Dermis blood vessel endothelial cell (primary cell): ENCODE results near the gene IFNGR2. TPM values are rescaled to one million over a fixed set of nuclear protein-coding genes. Genes with fewer than 3 reads are reported as not detected.
"Not testable (repeated sequence)": the region's sequence is repeated elsewhere in the genome, so short reads cannot be mapped to it uniquely, and the experiment has no call there.

Experiments
- DNase-seq: peaks from one replicate; pipeline ENCODE4 v3.0.0; 2010
- total RNA-seq: library from RNA; depleted of rRNA; stranded (reverse); fragments of >200 nt; gene quantifications from 2 replicates; pipeline ENCODE4 v1.2.3, GENCODE V29; 2014

Gene IFNGR2
- total RNA-seq, result 51.3 and 64.2 TPM in 2 replicates

GRCh38 chr21:33403128-33403785 is at the start of gene IFNGR2:
IFNGR2 (plus strand) TSS chr21:33403413; CDS start chr21:33403544, 131 bp downstream.
- peak; percentile 47 for DNase-seq

GRCh38 chr21:33355355-33355754 is 47.9 kb upstream of the IFNGR2 start:
- no peak for DNase-seq

- DNase-seq, result no peak
Measured at GRCh38 chr21:33355996-33356395, 47.2 kb upstream of the IFNGR2 start.

GRCh38 chr21:33357177-33357576 is 46.0 kb upstream of the IFNGR2 start:
- no peak for DNase-seq

- no peak for DNase-seq
Measured at GRCh38 chr21:33359446-33359845, 43.8 kb upstream of the IFNGR2 start.

- DNase-seq, result peak; percentile 44
Measured at GRCh38 chr21:33360281-33360680, 42.9 kb upstream of the IFNGR2 start.

GRCh38 chr21:33360881-33361602 is 42.2 kb upstream of the IFNGR2 start:
- peak; percentile 84 for DNase-seq

- DNase-seq, result no peak
Measured at GRCh38 chr21:33362044-33362555, 41.1 kb upstream of the IFNGR2 start.

GRCh38 chr21:33363911-33364609 is 39.2 kb upstream of the IFNGR2 start:
- DNase-seq, result not testable (repeated sequence)

- DNase-seq, result no peak
Measured at GRCh38 chr21:33364830-33365229, 38.4 kb upstream of the IFNGR2 start.

GRCh38 chr21:33367309-33367973 is 35.8 kb upstream of the IFNGR2 start:
- no peak for DNase-seq

- no peak for DNase-seq
Measured at GRCh38 chr21:33368124-33368523, 35.1 kb upstream of the IFNGR2 start.

- DNase-seq, result no peak
Measured at GRCh38 chr21:33368576-33368975, 34.6 kb upstream of the IFNGR2 start.

GRCh38 chr21:33369586-33369985 is 33.6 kb upstream of the IFNGR2 start:
- no peak for DNase-seq

- no peak for DNase-seq
Measured at GRCh38 chr21:33370305-33370704, 32.9 kb upstream of the IFNGR2 start.

- DNase-seq, result no peak
Measured at GRCh38 chr21:33371366-33371765, 31.8 kb upstream of the IFNGR2 start.

GRCh38 chr21:33372582-33372981 is 30.6 kb upstream of the IFNGR2 start:
- DNase-seq, result no peak

- no peak for DNase-seq
Measured at GRCh38 chr21:33373451-33373850, 29.8 kb upstream of the IFNGR2 start.

GRCh38 chr21:33374080-33374449 is 29.1 kb upstream of the IFNGR2 start:
- no peak for DNase-seq

- peak; percentile 81 for DNase-seq
Measured at GRCh38 chr21:33374450-33375096, 28.6 kb upstream of the IFNGR2 start.

GRCh38 chr21:33375101-33375644 is 28.0 kb upstream of the IFNGR2 start:
- DNase-seq, result no peak
